Mesodermal cell (in vitro differentiated cells): ENCODE data around the gene ITGA8.

Source experiments
- H3K27ac ChIP-seq: 2 replicates; pipeline ENCODE4 v1.7.0; 2013; ENCODE audit warnings: mild to moderate bottlenecking, low read depth, low read length, moderate library complexity; ENCODE audit not compliant: severe bottlenecking
- H3K36me3 ChIP-seq: 2 replicates; pipeline ENCODE4 v1.7.1; 2013; ENCODE audit warnings: mild to moderate bottlenecking, low read length, moderate library complexity; ENCODE audit not compliant: control insufficient read depth, insufficient read depth
- H3K4me1 ChIP-seq: one replicate; pipeline ENCODE4 v1.7.1; 2013; ENCODE audit warnings: mild to moderate bottlenecking, low read length; ENCODE audit not compliant: insufficient read depth, control insufficient read depth, poor library complexity, severe bottlenecking
- H3K4me3 ChIP-seq: 2 replicates; pipeline ENCODE4 v1.7.0; 2013; ENCODE audit warnings: low read length, control low read depth, mild to moderate bottlenecking; ENCODE audit not compliant: insufficient read depth, poor library complexity, severe bottlenecking; ENCODE audit errors: extremely low read depth
- H3K9me3 ChIP-seq: 2 replicates; pipeline ENCODE4 v1.7.1; 2013; ENCODE audit warnings: mild to moderate bottlenecking, low read length, moderate library complexity; ENCODE audit not compliant: control insufficient read depth
- WGBS, 2 experiments: methylation state at CpG; one replicate each; pipeline ENCODE4 v1.1.5; 2013; ENCODE audit warnings: missing lambda C conversion rate in 2 of 2; ENCODE audit not compliant: insufficient coverage in 2 of 2; 5-methylcytosine and 5-hydroxymethylcytosine counted together

The ITGA8 gene

GRCh38 chr10:15469111-15469510 lies 250.6 kb downstream of the ITGA8 start:
- peaks cover 32% of the 10 kb centered on the region for H3K4me1 ChIP-seq
- WGBS, 2 experiments: 80 to 85% methylated on average over 4 to 5 of the region's 5 CpGs
- H3K9me3 ChIP-seq: peaks cover 5% of the 10 kb centered on the region
- H3K4me3 ChIP-seq: no peak overlapping the region
- H3K36me3 ChIP-seq: no peaks in the 10 kb centered on the region
- no peak overlapping the region for H3K27ac ChIP-seq

DNA sequence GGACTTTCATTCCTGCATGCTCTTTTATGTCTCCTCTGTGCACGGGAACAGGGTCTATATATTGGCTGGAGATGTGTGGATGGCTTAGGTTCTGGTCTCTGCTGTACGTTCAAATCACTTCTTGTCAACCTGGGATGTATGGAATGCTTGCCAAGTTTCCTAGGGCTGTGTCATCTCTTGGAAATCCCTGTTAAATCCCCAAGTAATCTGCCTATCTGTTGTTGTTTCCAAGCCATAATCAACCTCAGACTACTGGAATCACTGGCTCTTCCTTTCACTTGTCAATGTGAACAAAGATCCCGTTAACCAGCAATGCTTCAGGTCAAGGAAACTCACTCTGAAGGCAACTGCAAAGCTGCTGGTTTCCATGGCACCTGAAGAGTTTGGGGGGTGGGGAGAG lies 255.3 kb downstream of the ITGA8 start:
- Histone ChIP-seq H3K4me3 (no peak overlapping the region), H3K9me3 (no peaks in the 10 kb centered on the region), H3K4me1 (peaks cover 22% of the 10 kb centered on the region), H3K27ac (peak overlapping the region; percentile 71), H3K36me3 (no peaks in the 10 kb centered on the region)
- WGBS, 2 experiments: 50 to 57% methylated on average over 1 of the region's 3 CpGs
